HG02981 (cell line): ENCODE results near the gene KIAA0753.

Experiments
- ATAC-seq: cut with Tn5 transposase; IDR thresholded peaks from one replicate; pipeline ENCODE4 v1.9.1; 2021; ENCODE audit warnings: mild to moderate bottlenecking, moderate library complexity; ENCODE audit not compliant: unreplicated experiment

Gene KIAA0753

DNA sequence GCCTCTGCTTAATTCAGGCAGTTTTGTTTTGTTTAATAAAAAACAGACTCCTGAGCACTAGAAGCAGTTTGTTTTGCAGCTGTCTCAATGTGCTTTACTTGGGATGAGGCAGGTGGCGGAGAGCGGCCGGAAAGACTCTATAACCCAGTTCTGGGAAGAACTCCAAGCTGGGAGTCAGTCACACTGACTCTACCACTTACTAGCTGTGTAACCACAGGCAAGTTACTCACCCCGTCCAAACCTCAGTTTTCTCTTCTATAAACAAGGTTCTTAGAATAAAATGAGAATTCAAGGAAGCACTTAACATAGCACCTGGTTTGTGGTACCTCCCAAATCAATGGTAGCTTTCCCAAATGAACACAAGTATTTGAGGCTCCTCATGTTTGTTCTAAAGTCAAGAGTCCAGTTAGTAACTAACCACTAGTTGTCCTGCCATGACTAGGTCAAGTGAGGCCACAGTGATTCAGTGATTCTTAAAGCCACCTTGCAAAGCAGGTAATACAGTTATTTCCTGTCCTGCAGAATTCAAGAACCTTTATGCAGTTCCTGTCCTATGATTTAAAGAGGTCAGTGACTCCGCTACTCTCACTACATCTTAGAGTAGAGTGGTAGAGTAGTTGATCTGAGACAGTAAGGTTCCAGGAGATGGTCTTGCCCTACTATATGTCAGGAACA is 3.1 kb upstream of the KIAA0753 start:
- no peak for ATAC-seq

DNA sequence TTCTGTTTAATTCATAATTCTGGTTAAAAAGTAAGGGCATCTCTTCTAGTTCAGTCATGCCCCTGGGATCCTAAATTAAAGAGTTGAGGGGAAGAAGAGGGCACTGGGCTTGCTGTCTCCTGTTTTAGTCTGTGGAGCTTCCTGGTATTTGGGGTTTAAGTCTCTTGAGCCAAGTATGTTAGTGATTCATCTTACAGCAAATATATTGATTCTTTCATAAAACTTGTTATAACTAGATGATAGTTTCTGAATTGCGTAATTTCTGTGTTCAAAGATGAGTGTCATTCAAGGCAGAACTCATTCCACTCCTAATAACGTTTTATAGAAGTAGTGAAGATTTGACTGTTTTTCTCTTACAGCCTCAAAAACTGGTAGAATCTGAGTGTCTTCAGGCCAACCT is 2.1 kb upstream of the KIAA0753 start:
- ATAC-seq, result no peak

DNA sequence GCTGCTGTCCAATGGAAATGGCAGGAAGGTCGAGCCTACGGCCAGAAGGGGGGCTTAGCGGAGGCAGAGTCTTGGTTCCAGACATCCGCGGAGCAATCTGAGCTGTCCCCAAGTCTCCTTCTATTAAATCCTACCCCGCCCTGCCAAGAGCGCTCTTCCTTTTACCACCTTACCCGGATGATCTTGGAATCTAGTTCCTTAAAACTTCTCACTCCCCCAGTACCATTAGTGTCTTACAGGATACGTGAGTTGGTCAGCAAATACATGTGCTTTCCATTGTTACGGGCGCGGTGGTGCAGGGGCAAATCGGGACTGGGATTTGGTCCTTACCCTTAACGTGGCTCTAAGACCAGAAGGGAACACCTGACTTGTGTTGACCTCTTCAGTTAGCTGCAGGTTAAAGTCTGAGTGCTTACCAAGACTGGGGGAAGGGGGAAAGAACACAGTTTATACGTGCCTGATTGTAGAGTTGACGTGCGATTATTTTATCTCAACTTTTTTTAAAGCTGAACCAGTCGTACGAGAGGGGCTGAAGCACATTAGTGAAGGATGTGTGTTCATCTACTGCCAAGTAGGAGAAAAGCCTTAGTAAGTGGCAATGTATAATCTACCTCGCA is 844 bp upstream of the KIAA0753 start:
- no peak for ATAC-seq

DNA sequence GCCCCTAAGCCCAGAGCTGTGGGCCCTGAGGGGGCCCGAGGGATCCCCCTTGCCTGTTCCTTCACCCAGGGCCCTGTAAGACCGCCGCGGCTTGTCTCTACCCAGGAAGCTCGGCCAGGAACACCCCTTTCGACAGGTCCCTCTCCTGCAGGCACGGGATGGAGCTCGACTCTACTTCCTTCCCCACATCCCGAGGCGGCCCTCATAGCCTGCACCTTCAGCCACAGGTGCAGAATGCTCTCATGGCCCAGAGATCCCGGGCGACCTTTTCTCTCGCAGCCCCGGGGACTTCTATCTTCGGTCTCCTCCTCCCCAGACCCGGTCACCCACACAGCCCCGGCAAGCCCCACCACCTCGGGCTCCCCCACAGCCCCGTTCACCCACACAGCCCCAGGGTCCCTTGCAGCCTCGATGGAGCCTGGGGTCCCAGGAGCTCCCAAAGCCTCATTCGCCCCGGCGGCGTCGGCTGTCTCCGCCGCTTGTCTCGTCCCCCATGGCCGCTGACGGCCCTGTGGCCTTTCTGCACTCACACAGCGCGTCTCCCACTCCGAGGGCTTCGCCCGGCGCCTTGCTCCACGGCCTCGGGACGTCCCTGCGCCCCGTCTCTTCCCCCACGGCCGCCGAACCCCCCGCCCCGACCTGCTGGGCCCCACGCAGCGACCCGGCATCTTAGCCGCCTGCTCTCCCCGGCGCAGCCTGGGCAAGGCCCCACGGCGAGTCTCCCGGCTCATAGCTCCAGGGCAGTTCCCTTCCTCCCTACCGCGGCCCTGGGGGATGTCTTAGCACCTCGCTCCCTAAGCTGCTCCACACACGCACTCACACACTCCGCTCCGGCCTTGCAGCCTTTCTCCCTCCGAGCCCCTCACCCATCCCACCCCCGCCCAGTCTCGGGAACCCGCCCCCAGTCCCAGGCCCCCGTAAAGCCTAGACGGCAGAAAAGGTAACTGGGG is 650 bp downstream of the KIAA0753 start:
- no peak for ATAC-seq

DNA sequence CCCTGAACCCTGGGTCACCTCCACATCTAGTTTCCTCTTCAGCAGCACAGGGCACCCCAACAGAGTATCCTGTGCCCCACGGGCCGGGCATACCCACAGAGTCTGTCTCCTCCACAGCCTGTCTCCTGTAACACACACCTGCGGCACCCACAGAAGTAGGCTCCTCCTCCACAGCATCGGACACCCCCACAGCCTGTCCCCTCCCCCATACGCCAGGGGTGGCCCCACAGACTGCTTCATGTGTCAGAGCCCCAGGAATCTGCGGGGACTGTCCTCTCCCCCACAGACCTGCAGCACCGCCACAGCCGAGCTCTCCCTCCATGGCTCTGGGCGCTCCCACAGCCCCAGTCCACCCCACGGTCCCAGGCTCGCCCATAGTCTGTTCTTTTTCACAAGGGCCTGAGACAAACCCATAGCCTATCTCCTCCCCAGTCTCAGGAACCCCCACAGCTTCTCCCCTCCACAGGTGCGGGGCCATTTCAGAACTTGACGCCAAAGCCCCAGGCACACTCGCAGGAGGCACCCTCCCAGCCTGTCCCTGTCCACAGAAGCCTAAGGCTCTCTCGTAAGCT is 1.4 kb downstream of the KIAA0753 start:
- ATAC-seq, result no peak

DNA sequence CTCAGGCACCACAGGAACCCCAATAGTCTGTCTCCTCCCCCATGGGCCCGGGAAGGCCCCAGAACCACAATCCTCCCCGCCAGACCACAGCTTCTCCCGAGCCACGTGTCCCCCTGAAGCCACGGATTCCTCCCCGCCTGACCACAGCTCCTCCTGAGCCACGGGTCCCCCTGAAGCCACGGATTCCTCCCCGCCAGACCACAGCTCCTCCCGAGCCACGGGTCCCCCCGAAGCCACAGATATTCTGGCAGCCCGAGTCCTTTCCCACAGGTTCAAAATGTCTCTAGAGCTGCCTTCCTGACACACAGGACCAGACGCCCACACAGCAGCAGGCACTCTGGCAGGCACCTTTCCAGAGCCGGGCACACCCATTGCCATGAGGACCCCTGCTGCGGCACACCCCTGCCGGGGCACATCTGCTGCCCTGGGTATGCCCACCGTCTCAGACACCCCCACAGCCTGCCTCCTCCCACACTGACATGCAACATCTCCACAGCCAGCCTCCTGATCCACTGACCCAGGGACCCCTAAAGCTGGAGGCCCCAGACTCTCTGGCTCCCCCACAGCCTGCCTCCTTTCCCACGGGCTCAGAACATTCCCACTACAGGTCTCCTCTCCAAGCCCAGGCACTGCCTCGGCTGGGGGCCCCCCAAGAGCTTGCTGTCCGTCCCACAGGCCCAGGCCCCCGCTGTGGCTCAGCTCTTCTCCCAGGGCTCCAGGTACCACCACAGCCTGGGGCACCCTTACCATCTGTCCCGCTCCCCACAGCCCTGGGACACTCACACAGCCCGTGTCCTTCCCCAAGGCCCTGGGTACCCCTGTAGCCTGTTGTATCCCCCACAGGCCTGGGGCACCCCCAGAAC is 2.2 kb downstream of the KIAA0753 start:
- ATAC-seq, result no peak

DNA sequence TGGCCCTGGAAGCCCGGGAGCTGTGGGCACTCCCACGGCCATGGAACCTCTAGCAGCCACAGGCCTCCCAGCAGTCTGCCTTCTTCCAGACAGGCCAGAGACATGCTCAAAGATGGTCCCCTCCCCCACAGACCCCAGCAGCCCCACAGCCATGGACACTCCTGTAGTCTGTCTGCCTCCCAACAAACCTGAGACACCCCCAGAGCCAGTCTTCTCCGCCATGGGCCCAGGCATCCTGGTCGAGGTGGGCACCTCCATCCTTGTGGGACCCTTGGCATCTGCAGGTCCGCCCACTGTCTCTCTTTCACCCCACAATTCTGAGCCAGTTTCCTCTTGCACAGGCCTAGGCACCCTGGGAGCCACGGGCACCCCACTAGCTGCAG is 3.1 kb downstream of the KIAA0753 start:
- ATAC-seq, result no peak

DNA sequence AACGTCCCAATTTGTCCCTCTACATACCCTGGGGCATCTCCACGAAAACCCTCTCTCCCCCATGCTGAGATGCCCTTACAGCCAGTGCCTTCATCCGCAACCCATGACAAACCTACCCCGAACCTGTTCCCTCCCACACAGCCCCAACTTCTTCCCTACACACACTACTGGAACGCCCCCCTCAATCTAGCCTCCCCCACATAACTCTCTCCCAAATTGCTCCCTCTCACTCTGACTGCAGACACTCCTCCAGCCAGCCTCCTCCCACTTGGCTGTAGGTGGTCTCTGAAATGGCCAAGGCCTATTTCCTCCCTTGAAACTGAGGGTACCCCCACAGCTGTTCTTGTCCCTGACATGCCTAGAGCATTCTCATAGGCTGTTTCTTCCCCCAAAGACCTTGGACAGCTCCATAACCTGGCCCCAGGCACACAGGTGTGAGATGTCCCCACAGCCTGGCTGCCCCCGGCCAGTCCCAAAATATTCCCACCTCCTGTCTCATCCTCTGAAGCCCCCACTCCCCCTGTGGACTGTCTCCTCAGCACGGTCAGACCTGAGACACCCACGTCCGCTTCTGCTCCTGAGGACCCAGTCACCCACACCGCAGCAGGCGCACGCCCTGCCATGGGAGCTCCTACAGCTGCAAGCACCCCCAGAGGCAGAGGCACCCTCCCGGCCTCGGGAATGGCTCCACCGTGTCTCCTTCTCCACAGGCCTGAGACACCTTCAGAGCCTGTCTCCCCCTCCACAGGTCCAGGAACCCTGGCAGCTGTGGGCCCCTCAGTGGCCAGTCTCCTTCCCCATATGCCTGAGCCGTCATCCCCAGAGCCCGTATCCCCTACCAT is 3.7 kb downstream of the KIAA0753 start:
- no peak for ATAC-seq

DNA sequence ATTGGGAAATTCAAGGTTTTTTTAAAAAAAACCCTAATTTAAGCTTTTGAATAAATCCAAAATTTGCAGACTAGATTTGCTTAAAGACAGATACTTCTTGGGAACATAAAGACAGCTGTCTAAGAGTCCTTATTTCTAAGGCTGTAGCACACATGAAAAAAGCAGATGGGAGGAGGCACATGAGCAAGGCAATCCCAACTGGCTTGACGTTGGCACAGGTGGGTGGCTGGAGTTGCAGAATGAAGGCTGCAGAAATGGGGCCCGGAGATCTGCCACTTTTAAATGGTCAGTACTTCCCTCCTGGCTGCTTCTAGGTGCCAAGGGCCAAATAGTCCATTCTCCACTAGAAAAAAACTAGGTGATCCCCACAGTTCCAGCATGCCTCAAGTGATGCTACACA is 4.4 kb downstream of the KIAA0753 start:
- ATAC-seq, result no peak

DNA sequence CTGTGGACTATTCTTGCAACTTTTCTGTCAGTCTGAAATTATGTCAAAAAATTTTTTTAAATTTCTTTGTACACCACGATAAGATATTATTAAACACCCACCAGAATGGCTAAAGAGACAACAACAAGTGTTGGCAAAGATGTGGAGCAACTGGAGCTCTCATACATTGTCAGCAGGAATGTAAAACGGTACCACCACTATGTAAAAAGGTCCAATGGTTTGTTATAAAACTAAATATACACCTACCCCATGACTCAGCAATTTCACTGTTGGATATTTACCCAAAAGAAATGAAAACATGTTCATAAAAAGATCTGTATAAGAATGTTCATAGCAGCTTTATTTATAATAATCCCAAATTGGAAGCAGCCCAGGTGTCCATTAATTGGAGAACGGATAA is 7.2 kb downstream of the KIAA0753 start:
- ATAC-seq, result no peak

DNA sequence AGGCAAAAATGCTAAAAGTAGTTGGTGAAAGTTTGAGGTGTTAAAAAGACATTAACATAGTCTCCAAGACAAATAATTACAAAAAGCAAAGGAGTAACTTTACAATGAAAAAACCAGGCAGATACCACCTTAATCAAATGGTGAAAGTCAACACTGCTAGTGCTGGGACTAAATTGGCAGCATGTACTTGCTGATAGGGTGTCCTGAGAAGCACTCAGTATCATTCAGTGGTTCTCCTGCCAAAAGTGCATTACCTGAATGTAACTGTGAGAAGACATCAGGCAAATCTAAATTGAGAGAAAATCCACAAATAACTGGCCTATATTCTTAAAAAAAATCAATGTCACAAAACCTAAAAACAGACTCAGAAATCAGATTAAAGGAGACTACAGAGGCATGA is 8.0 kb downstream of the KIAA0753 start:
- ATAC-seq, result no peak

DNA sequence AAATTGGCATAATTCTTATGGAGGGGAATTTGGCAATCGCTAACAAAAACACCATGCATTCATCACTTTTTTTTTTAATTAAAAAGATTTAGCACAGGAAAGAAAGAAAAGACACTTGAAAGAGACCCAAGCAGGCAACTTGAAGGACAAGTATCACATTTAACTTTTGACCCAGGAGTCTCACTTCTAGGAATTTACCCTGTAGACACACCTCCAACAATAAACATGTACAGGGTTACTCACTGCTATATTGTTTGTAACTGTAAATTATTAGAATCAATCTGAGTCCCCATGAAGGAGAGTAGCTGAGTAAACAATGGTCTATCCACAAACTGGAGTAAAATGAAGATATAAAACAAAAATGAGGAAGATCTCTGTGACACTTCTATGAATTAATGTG is 10.1 kb downstream of the KIAA0753 start:
- ATAC-seq, result no peak

DNA sequence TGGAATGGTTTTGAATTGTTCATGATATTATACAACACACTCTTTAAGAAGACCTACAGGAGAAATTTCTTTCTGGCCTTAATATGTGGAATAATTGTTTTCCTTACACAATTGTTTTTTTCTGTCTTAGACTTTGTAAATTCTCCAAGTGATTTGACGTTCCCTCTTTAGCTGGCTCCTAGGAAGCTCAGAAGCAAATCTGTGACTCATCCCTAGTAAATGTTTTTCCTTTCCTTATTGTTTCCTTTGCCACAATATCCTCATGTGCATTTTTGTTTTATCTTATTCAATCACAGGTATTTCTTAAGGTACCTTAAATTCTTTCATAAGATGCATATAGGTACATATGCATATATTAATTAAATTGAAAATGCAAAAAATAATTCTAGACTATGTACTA is 13.5 kb downstream of the KIAA0753 start:
- ATAC-seq, result no peak

DNA sequence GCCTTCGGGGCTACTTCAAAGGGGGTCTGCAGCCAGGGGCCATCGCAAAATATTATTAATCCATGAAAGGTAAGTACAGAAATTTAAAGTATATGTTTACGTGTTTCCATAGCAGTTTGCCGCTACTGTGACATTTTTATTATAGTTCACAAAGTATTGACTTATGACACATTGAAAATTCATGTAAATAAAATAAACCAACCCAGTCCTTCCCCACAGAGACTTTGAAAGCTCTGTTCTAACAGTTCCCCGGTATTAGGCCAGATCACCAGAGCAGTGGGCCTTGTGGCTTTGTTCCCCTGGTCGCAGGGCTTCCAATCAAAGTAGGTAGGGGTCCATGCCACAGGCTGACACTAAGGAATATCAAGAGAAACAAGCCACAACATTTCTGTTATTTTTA is 13.9 kb downstream of the KIAA0753 start:
- ATAC-seq, result no peak

DNA sequence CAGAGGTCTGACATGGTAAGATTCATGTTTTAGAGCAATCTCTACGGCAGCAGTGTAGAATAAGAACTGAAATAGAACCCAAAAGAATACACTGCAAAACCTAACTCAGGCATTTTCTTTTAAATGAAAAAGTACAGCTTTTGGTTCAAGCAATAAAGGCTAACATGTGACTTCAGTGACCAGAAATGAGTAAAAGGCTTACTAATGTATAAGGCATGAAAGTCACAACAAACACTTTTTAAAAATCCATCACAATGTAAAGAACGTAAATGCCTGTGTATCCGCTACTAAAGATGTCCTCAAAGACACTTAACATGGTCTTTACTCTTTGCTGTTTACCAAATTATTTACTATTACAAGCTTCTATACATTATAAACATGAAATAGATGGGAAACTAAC is 16.6 kb downstream of the KIAA0753 start:
- ATAC-seq, result no peak

DNA sequence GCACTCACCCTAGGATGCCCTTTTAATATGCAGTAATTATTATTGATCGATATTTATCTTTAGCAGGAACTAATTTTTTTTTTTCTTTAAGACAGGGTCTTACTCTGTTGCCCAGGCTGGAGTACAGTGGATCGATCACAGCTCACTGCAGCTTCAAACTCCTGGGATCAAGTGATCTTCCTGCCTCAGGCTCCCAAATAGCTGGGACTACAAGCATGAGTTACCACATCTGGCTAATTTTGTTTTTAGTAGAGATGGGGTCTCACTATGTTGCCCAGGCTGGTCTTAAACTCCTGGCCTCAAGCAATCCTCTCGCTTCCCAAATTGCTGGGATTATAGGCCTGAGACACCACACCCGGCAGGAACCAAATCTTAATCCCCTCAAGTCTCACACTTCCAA is 29.3 kb downstream of the KIAA0753 start:
- ATAC-seq, result no peak

DNA sequence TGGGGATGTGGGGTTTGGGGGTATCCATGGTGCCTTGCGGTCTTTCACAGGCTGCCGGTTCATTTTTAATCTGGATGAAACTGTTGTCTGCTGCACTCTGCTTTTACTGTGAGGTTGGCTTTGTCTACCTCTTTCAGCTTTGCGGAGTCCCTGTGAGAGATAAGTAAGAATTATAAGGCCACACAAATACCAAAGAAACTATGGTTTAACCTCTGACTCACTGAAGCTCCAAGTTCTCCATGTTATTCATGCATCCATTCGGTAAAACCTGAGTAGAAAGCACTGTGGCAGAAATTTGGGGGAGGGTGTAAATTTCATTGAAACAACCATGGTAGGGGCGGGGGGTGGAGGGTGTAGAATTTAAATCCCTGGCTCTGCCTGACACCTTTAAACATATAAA is 30.5 kb downstream of the KIAA0753 start:
- no peak for ATAC-seq

DNA sequence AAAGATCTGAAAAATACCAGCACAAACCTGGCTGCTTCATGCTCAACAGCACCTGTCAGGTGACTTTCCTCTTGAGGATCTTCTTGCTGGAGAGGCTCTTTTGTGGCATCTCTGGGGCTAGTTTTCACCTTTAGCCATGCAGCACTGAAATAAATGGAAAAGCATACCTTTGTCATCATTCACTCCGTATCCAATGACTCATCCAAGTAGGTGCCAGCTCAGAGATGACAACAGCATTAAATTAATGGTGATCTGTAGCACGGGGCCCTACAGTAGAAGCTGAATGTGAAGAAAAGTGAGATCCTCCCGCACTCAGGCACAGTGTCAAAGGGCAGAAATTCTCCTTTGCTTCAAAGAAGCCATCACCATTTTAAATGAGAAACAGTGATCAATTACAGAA is 32.2 kb downstream of the KIAA0753 start:
- no peak for ATAC-seq

DNA sequence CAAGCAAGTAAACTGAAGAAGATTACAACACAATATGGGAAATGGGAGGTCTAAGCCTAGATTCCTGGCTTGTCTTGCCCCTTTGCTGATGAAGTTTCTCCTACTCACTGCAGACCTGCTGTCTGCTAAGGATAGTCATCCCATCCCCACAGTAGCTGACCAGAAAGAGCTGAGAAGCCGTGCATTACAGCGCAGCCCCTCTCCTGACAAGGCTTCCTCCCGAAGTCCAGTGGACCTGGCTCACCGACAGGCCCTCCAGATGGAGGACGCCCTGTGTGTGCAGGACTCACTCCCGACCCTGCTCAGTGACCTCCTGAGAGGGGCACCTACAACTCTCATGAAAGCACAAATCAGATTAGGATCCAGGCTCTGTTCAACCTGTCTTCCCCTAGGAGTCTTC is 35.4 kb downstream of the KIAA0753 start:
- no peak for ATAC-seq
